GOT3 (cell line): ENCODE data around the gene WDR77.
A peak's percentile ranks its signal among the peaks of the same experiment; 100 is the strongest.

Experiments
- DNase-seq: peaks from one replicate; lab custom pipeline; 2025; ENCODE audit warnings: mixed read lengths; lab: John Stamatoyannopoulos, UW

Gene WDR77

GRCh38 chr1:111448918-111449702 is at the start of gene WDR77, which contains the start of gene ATP5PB:
Gene WDR77, minus strand, starts transcription at chr1:111449256. Its CDS starts 87 bp downstream, at chr1:111449169.
Gene ATP5PB, plus strand, starts transcription at chr1:111449464. Its CDS starts 78 bp downstream, at chr1:111449542.
- peak; percentile 65 for DNase-seq

GRCh38 chr1:111497592-111497991 is 48.5 kb upstream of the WDR77 start:
- DNase-seq: no peak

GRCh38 chr1:111496398-111496797 is 47.3 kb upstream of the WDR77 start:
- no peak for DNase-seq

GRCh38 chr1:111491070-111491469 is 42.0 kb upstream of the WDR77 start:
- no peak for DNase-seq

- no peak for DNase-seq
Measured at GRCh38 chr1:111490220-111490619, 41.2 kb upstream of the WDR77 start.

- no peak for DNase-seq
Measured at GRCh38 chr1:111489604-111490003, 40.5 kb upstream of the WDR77 start.

GRCh38 chr1:111488669-111489068 is 39.6 kb upstream of the WDR77 start:
- no peak for DNase-seq

- DNase-seq: no peak
Measured at GRCh38 chr1:111487133-111487532, 38.1 kb upstream of the WDR77 start.

- DNase-seq: no peak
Measured at GRCh38 chr1:111486431-111486830, 37.4 kb upstream of the WDR77 start.

GRCh38 chr1:111484391-111485026 is 35.5 kb upstream of the WDR77 start:
- DNase-seq: no peak

- no peak for DNase-seq
Measured at GRCh38 chr1:111483876-111484275, 34.8 kb upstream of the WDR77 start.

GRCh38 chr1:111483166-111483565 is 34.1 kb upstream of the WDR77 start:
- DNase-seq: no peak

GRCh38 chr1:111481387-111482221 is 32.5 kb upstream of the WDR77 start:
- peak; percentile 3 for DNase-seq

GRCh38 chr1:111480674-111481073 is 31.6 kb upstream of the WDR77 start:
- no peak for DNase-seq

- no peak for DNase-seq
Measured at GRCh38 chr1:111476761-111477309, 27.8 kb upstream of the WDR77 start.

GRCh38 chr1:111476214-111476613 is 27.2 kb upstream of the WDR77 start:
- no peak for DNase-seq

GRCh38 chr1:111475701-111476100 is 26.6 kb upstream of the WDR77 start:
- DNase-seq: no peak

- no peak for DNase-seq
Measured at GRCh38 chr1:111474521-111474920, 25.5 kb upstream of the WDR77 start.

GRCh38 chr1:111474106-111474505 is 25.1 kb upstream of the WDR77 start:
- DNase-seq: no peak

- no peak for DNase-seq
Measured at GRCh38 chr1:111471538-111471937, 22.5 kb upstream of the WDR77 start.

- no peak for DNase-seq
Measured at GRCh38 chr1:111471012-111471411, 22.0 kb upstream of the WDR77 start.

GRCh38 chr1:111470596-111470995 is 21.5 kb upstream of the WDR77 start:
- DNase-seq: no peak
